Activated CD4-positive, alpha-beta memory T cell treated with anti-CD3 and anti-CD28 coated beads, Interleukin-2, amount 10 ng/mL, durations not matched to agents 7 days and 5 days (primary cell): Measurements from ENCODE around the gene URM1. TPM values are rescaled to one million over a fixed set of nuclear protein-coding genes. Genes with fewer than 3 reads are reported as not detected.

Experiments used
- CTCF ChIA-PET: fragments of 350-600 bp; sonication (Branson Sonifier 250); formaldehyde crosslinking; loops from one replicate; lab custom pipeline; 2021; ENCODE audit warnings: antibody characterized with exemption, inconsistent platforms; lab: Charles Lee
- POLR2A ChIA-PET: fragments of 350-600 bp; sonication (Branson Sonifier 250); formaldehyde crosslinking; loops from one replicate; lab custom pipeline; 2021; ENCODE audit warnings: antibody characterized with exemption; lab: Charles Lee
- DNase-seq: peaks from one replicate; pipeline ENCODE4 v3.0.0-alpha.2; 2020
- H3K27ac Mint-ChIP-seq: one replicate; pipeline ENCODE4 v1.8.0; 2021; ENCODE audit warnings: mild to moderate bottlenecking, mixed read lengths
- H3K27me3 Mint-ChIP-seq: one replicate; pipeline ENCODE4 v1.8.0; 2021; ENCODE audit warnings: mixed read lengths
- H3K36me3 Mint-ChIP-seq: one replicate; pipeline ENCODE4 v1.8.0; 2021; ENCODE audit warnings: low read depth, mixed read lengths
- H3K4me1 Mint-ChIP-seq: one replicate; pipeline ENCODE4 v1.8.0; 2021; ENCODE audit warnings: mixed read lengths
- H3K4me3 Mint-ChIP-seq: one replicate; pipeline ENCODE4 v1.8.0; 2021; ENCODE audit warnings: mild to moderate bottlenecking, mixed read lengths
- H3K9me3 Mint-ChIP-seq: one replicate; pipeline ENCODE4 v1.8.0; 2021; ENCODE audit warnings: mixed read lengths
- total RNA-seq, 2 experiments: library from RNA; stranded (reverse); gene quantifications; one replicate each; pipeline ENCODE4 v1.2.3, GENCODE V29; 2021

URM1 gene
- total RNA-seq, 2 experiments from 2014 or later: 62.8 to 64.3 TPM

DNA sequence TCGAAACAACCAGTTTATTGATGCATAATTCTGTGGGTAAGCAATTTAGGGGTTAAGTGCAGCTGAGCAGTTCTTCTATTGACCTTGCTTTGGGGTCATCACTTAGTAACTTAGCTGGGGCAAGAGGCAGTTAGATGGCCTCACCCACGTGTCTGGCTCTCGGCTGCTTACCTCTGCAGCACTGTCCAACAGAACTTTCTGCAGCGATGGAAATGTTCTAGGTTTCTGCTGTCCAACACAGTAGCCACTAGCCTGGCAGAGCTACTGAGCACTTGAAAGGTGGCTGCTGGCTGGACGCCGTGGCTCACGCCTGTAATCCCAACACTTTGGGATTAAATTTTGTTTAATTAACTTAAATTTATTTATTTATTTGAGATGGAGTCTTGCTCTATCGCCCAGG is 13.1 kb upstream of the URM1 start:
- ChIA-PET POLR2A (no interaction called here), CTCF (no interaction called here)
- H3K36me3 Mint-ChIP-seq: peaks cover 5% of the 10 kb centered on the region
- no peak for DNase-seq
- no peak overlapping the region for H3K27ac Mint-ChIP-seq
- peaks cover 11% of the 10 kb centered on the region for H3K4me1 Mint-ChIP-seq
- no peak overlapping the region for H3K4me3 Mint-ChIP-seq
- no peaks in the 10 kb centered on the region for H3K9me3 Mint-ChIP-seq
- no peaks in the 10 kb centered on the region for H3K27me3 Mint-ChIP-seq

- peaks cover 5% of the 10 kb centered on the region for H3K36me3 Mint-ChIP-seq
- CTCF ChIA-PET: interaction anchor here (0.9 to 1.1 kb wide), 2 partner anchors 12 to 18 kb away, joined by 3 to 4 read pairs; partner anchors contain the start of gene URM1
Measured at GRCh38 chr9:128358861-128359260, 12.3 kb upstream of the URM1 start.

DNA sequence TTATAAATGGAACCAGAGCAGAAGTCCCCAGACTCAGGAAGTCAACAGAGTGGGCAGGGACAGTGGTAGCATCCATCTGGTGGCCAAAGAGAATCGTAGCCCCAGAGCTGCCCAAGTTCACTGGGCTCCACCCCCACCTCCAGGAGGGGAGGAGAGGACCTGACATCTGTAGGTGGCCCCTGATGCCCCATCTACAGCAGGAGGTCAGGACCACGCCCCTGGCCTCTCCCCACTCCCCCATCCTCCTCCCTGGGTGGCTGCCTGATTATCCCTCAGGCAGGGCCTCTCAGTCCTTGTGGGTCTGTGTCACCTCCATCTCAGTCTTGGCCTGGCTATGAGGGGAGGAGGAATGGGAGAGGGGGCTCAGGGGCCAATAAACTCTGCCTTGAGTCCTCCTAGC is 10.3 kb upstream of the URM1 start:
- Mint-ChIP-seq H3K36me3 (peaks cover 3% of the 10 kb centered on the region), H3K9me3 (no peaks in the 10 kb centered on the region), H3K27ac (no peak overlapping the region), H3K4me3 (no peak overlapping the region), H3K27me3 (no peaks in the 10 kb centered on the region), H3K4me1 (peaks cover 11% of the 10 kb centered on the region)
- DNase-seq: no peak
- POLR2A ChIA-PET: interaction anchor here (0.8 to 2.2 kb wide), 2 partner anchors 10 to 20 kb away, joined by 3 to 31 read pairs; partner anchors contain the start of gene URM1
- CTCF ChIA-PET: interaction anchor here (1.3 to 3.4 kb wide), 6 partner anchors 10 to 457 kb away, joined by 5 to 56 read pairs (median 10); partner anchors contain the start of genes ENDOG and URM1

More at GRCh38 chr9:128358861-128359260, 12.3 kb upstream of the URM1 start:
- Mint-ChIP-seq H3K4me3 (no peak overlapping the region), H3K27ac (no peak overlapping the region), H3K9me3 (no peaks in the 10 kb centered on the region), H3K4me1 (peaks cover 11% of the 10 kb centered on the region), H3K27me3 (no peaks in the 10 kb centered on the region)
- POLR2A ChIA-PET: no interaction called here
- no peak for DNase-seq

- ChIA-PET CTCF (interaction anchor here (0.9 to 3.4 kb wide), 30 partner anchors 10 to 457 kb away, joined by 3 to 56 read pairs (median 6); partner anchors contain the start of genes ENDOG, SLC27A4 and URM1), POLR2A (interaction anchor here (0.8 to 2.2 kb wide), 4 partner anchors 10 to 201 kb away, joined by 3 to 31 read pairs (median 4); partner anchors contain the start of genes BBLN and URM1)
- Mint-ChIP-seq H3K9me3 (no peaks in the 10 kb centered on the region), H3K27me3 (no peaks in the 10 kb centered on the region), H3K27ac (no peak overlapping the region), H3K36me3 (no peaks in the 10 kb centered on the region), H3K4me1 (peaks cover 11% of the 10 kb centered on the region), H3K4me3 (no peak overlapping the region)
- no peak for DNase-seq
Measured at GRCh38 chr9:128361296-128361985, 9.7 kb upstream of the URM1 start.

DNA sequence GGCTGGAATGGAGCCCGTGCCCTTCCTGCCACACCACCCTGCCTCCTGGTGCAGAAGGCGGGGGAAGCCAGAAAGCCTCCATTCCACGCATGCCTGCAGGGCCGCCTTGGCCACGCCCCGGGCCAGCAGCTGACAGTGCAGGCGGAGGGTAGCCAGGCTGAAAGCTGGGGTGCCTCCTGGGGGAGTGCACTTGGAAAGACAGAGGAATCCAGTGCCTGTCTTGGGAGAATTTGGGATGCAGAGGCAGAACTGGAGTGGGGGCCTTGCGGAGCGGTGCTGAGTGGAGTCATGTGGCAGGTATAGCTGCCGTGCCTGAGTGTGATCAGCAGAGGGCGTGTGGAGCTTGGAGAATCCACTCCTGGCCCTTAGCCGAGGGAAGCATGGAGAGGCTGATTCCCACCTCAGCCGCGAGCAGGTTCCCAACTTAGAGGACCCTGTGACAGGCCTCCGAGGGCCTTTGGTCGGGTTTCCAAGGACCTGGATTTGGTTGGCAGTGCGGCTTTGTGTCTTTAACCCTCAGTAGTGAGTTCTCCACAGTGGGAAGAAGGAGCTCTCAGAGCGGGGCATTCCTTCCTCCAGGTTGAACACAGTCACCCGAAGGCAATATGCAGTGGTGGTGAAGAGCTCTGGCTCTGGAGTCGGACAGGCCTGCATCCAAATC is 9.1 kb upstream of the URM1 start:
- Mint-ChIP-seq H3K27ac (no peak overlapping the region), H3K9me3 (no peaks in the 10 kb centered on the region), H3K27me3 (no peaks in the 10 kb centered on the region), H3K4me1 (peaks cover 11% of the 10 kb centered on the region), H3K36me3 (no peaks in the 10 kb centered on the region), H3K4me3 (peak overlapping the region; percentile 74)
- DNase-seq: peak; percentile 75
- POLR2A ChIA-PET: interaction anchor here (0.7 to 2.2 kb wide), 5 partner anchors 9 to 409 kb away, joined by 3 to 31 read pairs (median 3); partner anchors contain the start of genes BBLN and URM1
- CTCF ChIA-PET: interaction anchor here (0.6 to 3.4 kb wide), 38 partner anchors 9 to 456 kb away, joined by 3 to 56 read pairs (median 6); partner anchors contain the start of genes ENDOG, GOLGA2, ODF2 and SLC27A4

- ChIA-PET CTCF (interaction anchor here (0.6 to 3.4 kb wide), 35 partner anchors 8 to 455 kb away, joined by 3 to 56 read pairs (median 6); partner anchors contain the start of genes ENDOG, GOLGA2, ODF2 and SLC27A4), POLR2A (interaction anchor here (0.7 to 2.2 kb wide), 4 partner anchors 8 to 408 kb away, joined by 3 to 31 read pairs (median 4); partner anchors contain the start of gene URM1)
- Mint-ChIP-seq H3K27ac (no peak overlapping the region), H3K4me1 (peaks cover 11% of the 10 kb centered on the region), H3K9me3 (no peaks in the 10 kb centered on the region), H3K27me3 (no peaks in the 10 kb centered on the region), H3K4me3 (no peak overlapping the region), H3K36me3 (no peaks in the 10 kb centered on the region)
- no peak for DNase-seq
Measured at GRCh38 chr9:128362774-128363173, 8.4 kb upstream of the URM1 start.

- POLR2A ChIA-PET: no interaction called here
- DNase-seq: no peak
- H3K27ac Mint-ChIP-seq: no peak overlapping the region
- no peaks in the 10 kb centered on the region for H3K27me3 Mint-ChIP-seq
- no peaks in the 10 kb centered on the region for H3K36me3 Mint-ChIP-seq
- CTCF ChIA-PET: interaction anchor here (1.1 to 1.7 kb wide), 4 partner anchors 24 to 368 kb away, joined by 4 to 8 read pairs (median 5); no protein-coding TSS in a partner anchor
- H3K4me3 Mint-ChIP-seq: no peak overlapping the region
- H3K9me3 Mint-ChIP-seq: no peaks in the 10 kb centered on the region
- H3K4me1 Mint-ChIP-seq: peaks cover 18% of the 10 kb centered on the region
Measured at GRCh38 chr9:128365525-128365924, 5.6 kb upstream of the URM1 start.

GRCh38 chr9:128369024-128369706 is 2.0 kb upstream of the URM1 start:
- Mint-ChIP-seq H3K27me3 (no peaks in the 10 kb centered on the region), H3K36me3 (peaks cover 9% of the 10 kb centered on the region), H3K4me3 (no peak overlapping the region), H3K9me3 (no peaks in the 10 kb centered on the region), H3K27ac (peak overlapping the region; percentile 26), H3K4me1 (peaks cover 30% of the 10 kb centered on the region)
- ChIA-PET CTCF (interaction anchor here (2.7 to 3.7 kb wide), 2 partner anchors 8 to 28 kb away, joined by 16 to 56 read pairs; no protein-coding TSS in a partner anchor), POLR2A (interaction anchor here (1.1 to 3.5 kb wide), 2 partner anchors 7 to 12 kb away, joined by 4 to 31 read pairs; no protein-coding TSS in a partner anchor)
- no peak for DNase-seq

DNA sequence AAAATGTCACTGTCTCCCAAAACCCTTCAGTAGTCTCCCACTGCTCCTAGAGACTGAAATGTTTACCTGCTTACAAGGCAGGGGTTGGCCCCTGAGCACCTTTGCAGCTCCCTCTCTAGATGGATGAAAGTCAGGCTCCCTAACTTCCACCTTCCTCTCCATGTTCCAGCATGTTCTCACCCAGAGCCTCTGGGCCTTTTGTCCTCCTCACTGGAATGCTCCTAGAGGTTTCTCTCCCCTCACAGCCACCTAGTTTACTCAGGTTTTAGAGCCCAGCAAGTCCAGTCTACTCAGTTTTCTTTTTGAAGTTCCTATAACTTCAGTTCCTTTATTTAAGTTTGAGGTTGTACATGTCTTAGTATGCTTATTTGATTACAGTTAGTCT is 815 bp upstream of the URM1 start:
- CTCF ChIA-PET: interaction anchor here (1.2 to 3.7 kb wide), 5 partner anchors 9 to 448 kb away, joined by 3 to 56 read pairs (median 5); partner anchors contain the start of gene ENDOG
- Mint-ChIP-seq H3K36me3 (peaks cover 9% of the 10 kb centered on the region), H3K4me3 (peak overlapping the region; percentile 90), H3K27me3 (no peaks in the 10 kb centered on the region), H3K4me1 (peaks cover 30% of the 10 kb centered on the region), H3K27ac (peak overlapping the region; percentile 93), H3K9me3 (no peaks in the 10 kb centered on the region)
- POLR2A ChIA-PET: interaction anchor here (0.8 to 3.5 kb wide), 10 partner anchors 9 to 354 kb away, joined by 3 to 31 read pairs (median 6); partner anchors contain the start of genes CERCAM, GOLGA2, SPTAN1 and SWI5
- DNase-seq: no peak

GRCh38 chr9:128371630-128372117 is 500 bp downstream of the URM1 start:
- DNase-seq: no peak
- Mint-ChIP-seq H3K27ac (peak overlapping the region; percentile 93), H3K27me3 (no peaks in the 10 kb centered on the region), H3K36me3 (peaks cover 11% of the 10 kb centered on the region), H3K4me3 (peak overlapping the region; percentile 90), H3K4me1 (peaks cover 32% of the 10 kb centered on the region), H3K9me3 (no peaks in the 10 kb centered on the region)
- ChIA-PET POLR2A (interaction anchor here (0.7 to 3.5 kb wide), 17 partner anchors 8 to 435 kb away, joined by 3 to 31 read pairs (median 4); partner anchors contain the start of genes BBLN, CERCAM, GLE1 and GOLGA2), CTCF (interaction anchor here (0.6 to 3.7 kb wide), 7 partner anchors 9 to 446 kb away, joined by 3 to 56 read pairs (median 5); partner anchors contain the start of gene ENDOG)

DNA sequence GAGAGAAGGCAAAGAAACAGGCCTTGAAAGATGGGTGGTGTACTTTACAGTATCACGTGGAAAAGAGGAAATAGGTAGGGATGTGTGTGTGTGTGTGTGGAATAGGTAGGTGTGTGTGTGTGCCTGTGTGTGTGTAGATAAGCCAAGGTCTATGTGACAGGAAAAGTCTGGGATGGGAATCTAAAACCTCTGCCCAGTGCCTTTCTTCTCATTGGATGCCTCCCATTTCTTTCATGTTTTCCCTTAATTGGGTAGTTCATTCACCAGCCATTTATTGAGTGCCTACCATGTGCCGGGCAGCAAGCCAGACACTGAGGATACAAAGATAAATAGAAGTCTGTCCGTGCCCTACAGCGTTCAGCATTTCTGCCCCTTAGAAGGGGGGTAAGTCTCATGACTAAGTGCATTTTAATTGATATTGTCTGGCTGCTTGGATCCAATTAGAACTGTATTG is 1.0 kb downstream of the URM1 start:
- no peaks in the 10 kb centered on the region for H3K9me3 Mint-ChIP-seq
- no peaks in the 10 kb centered on the region for H3K27me3 Mint-ChIP-seq
- no peak for DNase-seq
- H3K27ac Mint-ChIP-seq: peak overlapping the region; percentile 93
- ChIA-PET POLR2A (interaction anchor here (0.9 to 3.5 kb wide), 7 partner anchors 8 to 180 kb away, joined by 3 to 31 read pairs (median 7); partner anchors contain the start of genes CERCAM, GOLGA2, SPTAN1 and SWI5), CTCF (interaction anchor here (0.6 to 3.7 kb wide), 3 partner anchors 11 to 86 kb away, joined by 4 to 56 read pairs (median 16); no protein-coding TSS in a partner anchor)
- peaks cover 11% of the 10 kb centered on the region for H3K36me3 Mint-ChIP-seq
- H3K4me1 Mint-ChIP-seq: peaks cover 32% of the 10 kb centered on the region
- H3K4me3 Mint-ChIP-seq: peak overlapping the region; percentile 90
